HEK293 (cell line): ENCODE measurements around the gene NTNG1.

ENCODE experiments used
- GLI2 ChIP-seq: fragments of 450-650 bp; formaldehyde crosslinking; IDR thresholded peaks from 2 replicates; pipeline ENCODE4; 2017; ENCODE audit warnings: missing biosample characterization, missing genetic modification characterization, low read depth, borderline replicate concordance
- ZFP69B ChIP-seq: fragments of 450-650 bp; formaldehyde crosslinking; IDR thresholded peaks from 2 replicates; pipeline ENCODE4 v1.5.1; 2016; ENCODE audit warnings: missing biosample characterization, missing genetic modification characterization
- ZNF549 ChIP-seq: fragments of 450-650 bp; IDR thresholded peaks from 2 replicates; pipeline ENCODE4 v1.5.1; 2018; ENCODE audit warnings: missing biosample characterization, missing genetic modification characterization, mild to moderate bottlenecking, inconsistent platforms, moderate library complexity
- TF ChIP-seq, protein P1 (sequence below): fragments of 450-650 bp; formaldehyde crosslinking; IDR thresholded peaks from 2 replicates; pipeline ENCODE4 v1.5.1; 2016; ENCODE audit warnings: missing biosample characterization, missing genetic modification characterization, borderline replicate concordance
- TF ChIP-seq, protein P2 (sequence below): fragments of 450-650 bp; formaldehyde crosslinking; IDR thresholded peaks from 2 replicates; pipeline ENCODE4 v1.5.1; 2016; ENCODE audit warnings: missing biosample characterization, missing genetic modification characterization

GRCh38 chr1:107328087-107328486 lies 187.2 kb downstream of the NTNG1 start:
- TF ChIP-seq, protein P1, sequence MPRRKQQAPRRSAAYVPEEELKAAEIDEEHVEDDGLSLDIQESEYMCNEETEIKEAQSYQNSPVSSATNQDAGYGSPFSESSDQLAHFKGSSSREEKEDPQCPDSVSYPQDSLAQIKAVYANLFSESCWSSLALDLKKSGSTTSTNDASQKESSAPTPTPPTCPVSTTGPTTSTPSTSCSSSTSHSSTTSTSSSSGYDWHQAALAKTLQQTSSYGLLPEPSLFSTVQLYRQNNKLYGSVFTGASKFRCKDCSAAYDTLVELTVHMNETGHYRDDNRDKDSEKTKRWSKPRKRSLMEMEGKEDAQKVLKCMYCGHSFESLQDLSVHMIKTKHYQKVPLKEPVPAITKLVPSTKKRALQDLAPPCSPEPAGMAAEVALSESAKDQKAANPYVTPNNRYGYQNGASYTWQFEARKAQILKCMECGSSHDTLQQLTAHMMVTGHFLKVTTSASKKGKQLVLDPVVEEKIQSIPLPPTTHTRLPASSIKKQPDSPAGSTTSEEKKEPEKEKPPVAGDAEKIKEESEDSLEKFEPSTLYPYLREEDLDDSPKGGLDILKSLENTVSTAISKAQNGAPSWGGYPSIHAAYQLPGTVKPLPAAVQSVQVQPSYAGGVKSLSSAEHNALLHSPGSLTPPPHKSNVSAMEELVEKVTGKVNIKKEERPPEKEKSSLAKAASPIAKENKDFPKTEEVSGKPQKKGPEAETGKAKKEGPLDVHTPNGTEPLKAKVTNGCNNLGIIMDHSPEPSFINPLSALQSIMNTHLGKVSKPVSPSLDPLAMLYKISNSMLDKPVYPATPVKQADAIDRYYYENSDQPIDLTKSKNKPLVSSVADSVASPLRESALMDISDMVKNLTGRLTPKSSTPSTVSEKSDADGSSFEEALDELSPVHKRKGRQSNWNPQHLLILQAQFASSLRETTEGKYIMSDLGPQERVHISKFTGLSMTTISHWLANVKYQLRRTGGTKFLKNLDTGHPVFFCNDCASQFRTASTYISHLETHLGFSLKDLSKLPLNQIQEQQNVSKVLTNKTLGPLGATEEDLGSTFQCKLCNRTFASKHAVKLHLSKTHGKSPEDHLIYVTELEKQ (tag by site-specific recombination), result no peak
- TF ChIP-seq, protein P2, sequence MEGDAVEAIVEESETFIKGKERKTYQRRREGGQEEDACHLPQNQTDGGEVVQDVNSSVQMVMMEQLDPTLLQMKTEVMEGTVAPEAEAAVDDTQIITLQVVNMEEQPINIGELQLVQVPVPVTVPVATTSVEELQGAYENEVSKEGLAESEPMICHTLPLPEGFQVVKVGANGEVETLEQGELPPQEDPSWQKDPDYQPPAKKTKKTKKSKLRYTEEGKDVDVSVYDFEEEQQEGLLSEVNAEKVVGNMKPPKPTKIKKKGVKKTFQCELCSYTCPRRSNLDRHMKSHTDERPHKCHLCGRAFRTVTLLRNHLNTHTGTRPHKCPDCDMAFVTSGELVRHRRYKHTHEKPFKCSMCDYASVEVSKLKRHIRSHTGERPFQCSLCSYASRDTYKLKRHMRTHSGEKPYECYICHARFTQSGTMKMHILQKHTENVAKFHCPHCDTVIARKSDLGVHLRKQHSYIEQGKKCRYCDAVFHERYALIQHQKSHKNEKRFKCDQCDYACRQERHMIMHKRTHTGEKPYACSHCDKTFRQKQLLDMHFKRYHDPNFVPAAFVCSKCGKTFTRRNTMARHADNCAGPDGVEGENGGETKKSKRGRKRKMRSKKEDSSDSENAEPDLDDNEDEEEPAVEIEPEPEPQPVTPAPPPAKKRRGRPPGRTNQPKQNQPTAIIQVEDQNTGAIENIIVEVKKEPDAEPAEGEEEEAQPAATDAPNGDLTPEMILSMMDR (tag by site-specific recombination), result no peak
- TF ChIP-seq ZNF549 (tag by site-specific recombination), result no peak
- no peak for TF ChIP-seq ZFP69B (tag by site-specific recombination)
- TF ChIP-seq GLI2 (tag by site-specific recombination), result no peak
